ENCODE results near the gene SPTBN1. TPM values are rescaled to one million over a fixed set of nuclear protein-coding genes. Genes with fewer than 3 reads are reported as not detected.

Gene SPTBN1
- total and polyA plus RNA-seq, 2 experiments from 2014 or later, result 125 to 435 TPM

DNA sequence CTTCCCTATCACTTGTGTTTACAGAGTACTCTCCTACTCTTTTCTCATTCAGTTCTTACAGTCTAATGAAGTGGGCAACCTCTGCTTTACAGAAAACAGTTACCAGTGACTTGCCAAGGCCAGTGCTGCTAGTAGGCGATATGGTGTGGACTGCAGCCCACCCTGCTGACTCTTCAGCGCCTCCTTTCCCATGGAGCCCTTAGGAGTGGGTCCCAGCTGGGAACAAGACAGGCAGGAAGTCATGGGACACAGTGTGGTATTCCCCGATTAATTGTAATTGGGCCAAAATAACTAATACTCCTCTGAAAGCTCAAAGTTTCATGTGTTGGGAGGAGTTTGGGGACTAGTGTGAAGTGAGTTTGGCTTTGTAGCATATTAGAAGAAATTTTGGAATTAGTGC lies 147.2 kb downstream of the SPTBN1 start:
- no peak overlapping the region for H3K27ac ChIP-seq
- H3K27me3 ChIP-seq, result no peaks in the 10 kb centered on the region
- DNase-seq (ENCODE audit: low read depth in 1 of 2, low spot score in 1 of 2), result no peak
- TF ChIP-seq, protein P1, sequence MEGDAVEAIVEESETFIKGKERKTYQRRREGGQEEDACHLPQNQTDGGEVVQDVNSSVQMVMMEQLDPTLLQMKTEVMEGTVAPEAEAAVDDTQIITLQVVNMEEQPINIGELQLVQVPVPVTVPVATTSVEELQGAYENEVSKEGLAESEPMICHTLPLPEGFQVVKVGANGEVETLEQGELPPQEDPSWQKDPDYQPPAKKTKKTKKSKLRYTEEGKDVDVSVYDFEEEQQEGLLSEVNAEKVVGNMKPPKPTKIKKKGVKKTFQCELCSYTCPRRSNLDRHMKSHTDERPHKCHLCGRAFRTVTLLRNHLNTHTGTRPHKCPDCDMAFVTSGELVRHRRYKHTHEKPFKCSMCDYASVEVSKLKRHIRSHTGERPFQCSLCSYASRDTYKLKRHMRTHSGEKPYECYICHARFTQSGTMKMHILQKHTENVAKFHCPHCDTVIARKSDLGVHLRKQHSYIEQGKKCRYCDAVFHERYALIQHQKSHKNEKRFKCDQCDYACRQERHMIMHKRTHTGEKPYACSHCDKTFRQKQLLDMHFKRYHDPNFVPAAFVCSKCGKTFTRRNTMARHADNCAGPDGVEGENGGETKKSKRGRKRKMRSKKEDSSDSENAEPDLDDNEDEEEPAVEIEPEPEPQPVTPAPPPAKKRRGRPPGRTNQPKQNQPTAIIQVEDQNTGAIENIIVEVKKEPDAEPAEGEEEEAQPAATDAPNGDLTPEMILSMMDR (IDR thresholded peaks at IDR 0.05; ENCODE audit: low read depth, low read length), result no peak
- no peak overlapping the region for H3K4me3 ChIP-seq
- peaks cover 6% of the 10 kb centered on the region for H3K36me3 ChIP-seq
- H3K9me3 ChIP-seq (ENCODE audit: low read depth), result no peaks in the 10 kb centered on the region
- peaks cover 54% of the 10 kb centered on the region for H3K4me1 ChIP-seq (ENCODE audit: low read depth)

DNA sequence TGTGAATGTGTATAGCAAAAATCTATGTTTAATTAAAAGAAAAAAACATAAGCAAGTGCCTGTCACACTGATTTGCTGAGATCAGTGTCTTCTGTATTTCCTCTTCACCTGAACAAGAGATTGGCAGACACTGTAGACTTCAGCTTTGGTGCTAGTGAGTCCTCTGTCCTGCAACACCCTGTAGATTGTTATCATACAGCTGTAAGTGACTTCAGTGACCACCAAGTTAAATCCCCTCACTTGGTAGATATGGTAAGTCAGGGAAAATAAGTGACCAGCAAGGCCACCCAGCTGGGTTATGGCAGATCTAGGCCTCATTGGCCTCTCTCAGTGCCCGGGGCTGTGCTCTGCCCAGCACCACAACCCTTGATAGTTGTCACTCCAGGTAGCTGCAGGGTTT lies 147.7 kb downstream of the SPTBN1 start:
- no peaks in the 10 kb centered on the region for H3K9me3 ChIP-seq (ENCODE audit: low read depth)
- H3K27ac ChIP-seq, result no peak overlapping the region
- peaks cover 54% of the 10 kb centered on the region for H3K4me1 ChIP-seq (ENCODE audit: low read depth)
- no peak overlapping the region for H3K4me3 ChIP-seq
- H3K27me3 ChIP-seq, result no peaks in the 10 kb centered on the region
- no peak for DNase-seq (ENCODE audit: low read depth in 1 of 2, low spot score in 1 of 2)
- H3K36me3 ChIP-seq, result peaks cover 6% of the 10 kb centered on the region
- TF ChIP-seq, protein P1 (IDR thresholded peaks at IDR 0.05; ENCODE audit: low read depth, low read length), result no peak

DNA sequence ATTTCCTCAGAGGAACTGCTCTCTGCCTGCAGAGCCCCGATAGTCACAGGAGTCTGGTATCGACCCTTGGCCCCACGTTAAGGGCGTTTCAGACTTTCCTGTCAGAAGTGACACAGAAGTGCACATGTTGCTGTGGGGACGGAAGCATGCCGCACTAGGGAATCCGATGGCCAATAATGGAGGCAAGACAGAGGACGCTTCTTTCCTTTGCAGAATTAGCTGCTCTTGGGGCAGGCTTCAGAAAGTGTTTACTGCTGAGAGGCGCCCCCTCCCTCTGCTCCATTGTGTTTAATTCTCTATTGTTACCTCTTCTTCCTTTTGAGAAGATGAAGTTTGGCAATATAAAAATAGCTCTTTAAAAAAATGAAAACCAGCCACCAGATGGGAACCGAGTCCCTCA lies 148.7 kb downstream of the SPTBN1 start:
- Histone ChIP-seq H3K9me3 (ENCODE audit: low read depth) (no peaks in the 10 kb centered on the region), H3K27me3 (no peaks in the 10 kb centered on the region), H3K4me3 (no peak overlapping the region), H3K27ac (no peak overlapping the region), H3K36me3 (no peaks in the 10 kb centered on the region), H3K4me1 (ENCODE audit: low read depth) (peaks cover 47% of the 10 kb centered on the region)
- TF ChIP-seq, protein P1 (IDR thresholded peaks at IDR 0.05; ENCODE audit: low read depth, low read length), result no peak
- no peak for DNase-seq (ENCODE audit: low read depth in 1 of 2, low spot score in 1 of 2)

DNA sequence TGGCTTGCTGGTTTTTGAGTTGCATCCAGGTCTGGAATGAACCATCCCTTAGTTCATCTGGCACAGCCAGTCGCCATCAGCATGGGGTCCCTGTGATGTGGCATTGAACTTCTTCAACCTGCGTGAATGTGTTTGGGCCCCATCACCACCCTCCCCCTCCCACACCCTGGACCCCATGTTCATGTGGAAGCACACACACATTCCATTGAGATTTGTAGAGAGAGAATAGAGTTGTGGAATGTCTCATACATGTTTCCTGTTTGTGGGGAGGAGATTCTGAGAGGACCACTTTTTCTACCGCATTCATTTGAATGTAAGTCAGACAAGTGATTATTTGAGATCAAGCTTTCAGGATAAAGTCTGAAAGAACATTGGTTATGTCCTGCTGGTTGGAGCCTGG lies 149.7 kb downstream of the SPTBN1 start:
- peak in 1 of 2 donors; percentile 47 for DNase-seq (ENCODE audit: low read depth in 1 of 2, low spot score in 1 of 2)
- Histone ChIP-seq H3K27me3 (no peaks in the 10 kb centered on the region), H3K9me3 (ENCODE audit: low read depth) (no peaks in the 10 kb centered on the region), H3K27ac (no peak overlapping the region), H3K4me1 (ENCODE audit: low read depth) (peaks cover 49% of the 10 kb centered on the region), H3K36me3 (no peaks in the 10 kb centered on the region), H3K4me3 (no peak overlapping the region)
- TF ChIP-seq, protein P1 (IDR thresholded peaks at IDR 0.05; ENCODE audit: low read depth, low read length), result no peak

DNA sequence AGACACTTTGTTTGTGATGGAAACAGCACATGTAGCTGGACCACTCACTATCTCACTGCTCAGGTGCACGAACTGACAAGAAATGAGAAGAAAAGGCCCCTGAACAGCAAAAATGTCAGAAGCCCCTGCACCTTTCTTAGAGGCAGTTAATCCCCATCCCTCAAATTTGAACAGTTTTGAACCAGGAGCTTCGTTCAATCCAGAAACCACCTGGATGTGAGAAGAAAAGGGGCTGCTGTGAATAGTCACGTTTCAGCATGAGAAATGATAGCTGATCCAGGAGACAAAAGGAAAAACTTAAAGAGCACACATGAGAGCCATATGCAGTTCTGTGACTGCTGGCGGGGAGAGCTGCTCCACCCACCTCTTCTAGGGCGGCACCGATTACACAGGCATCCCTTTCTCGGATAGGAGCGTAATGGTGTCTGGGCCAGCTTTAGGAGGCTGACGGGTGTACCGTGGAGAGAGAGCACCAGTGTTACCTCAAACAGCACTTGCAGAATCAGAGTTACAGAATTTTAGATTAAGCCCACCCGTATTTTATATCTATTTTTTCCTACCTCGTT lies 150.3 kb downstream of the SPTBN1 start:
- Histone ChIP-seq H3K9me3 (ENCODE audit: low read depth) (no peaks in the 10 kb centered on the region), H3K36me3 (no peaks in the 10 kb centered on the region), H3K27ac (no peak overlapping the region), H3K27me3 (no peaks in the 10 kb centered on the region), H3K4me1 (ENCODE audit: low read depth) (peaks cover 49% of the 10 kb centered on the region), H3K4me3 (no peak overlapping the region)
- TF ChIP-seq, protein P1 (IDR thresholded peaks at IDR 0.05; ENCODE audit: low read depth, low read length), result no peak
- DNase-seq (ENCODE audit: low read depth in 1 of 2, low spot score in 1 of 2), result no peak
